CD4-positive, alpha-beta T cell treated with Interleukin-15 for 1 hour (primary cell): ENCODE measurements around the gene ANGPTL2.

Source experiments
- DNase-seq: peaks from one replicate; pipeline ENCODE4 v3.0.0-alpha.2; 2020

Gene ANGPTL2

GRCh38 chr9:127116957-127117356 lies 5.5 kb downstream of the ANGPTL2 start:
- DNase-seq, result no peak

GRCh38 chr9:127116088-127116726 lies 6.2 kb downstream of the ANGPTL2 start:
- DNase-seq, result no peak

GRCh38 chr9:127114606-127115005 lies 7.8 kb downstream of the ANGPTL2 start:
- no peak for DNase-seq

- no peak for DNase-seq
Measured at GRCh38 chr9:127113191-127113972, 9.1 kb downstream of the ANGPTL2 start.

GRCh38 chr9:127112735-127113161 lies 9.7 kb downstream of the ANGPTL2 start:
- DNase-seq, result no peak

DNA sequence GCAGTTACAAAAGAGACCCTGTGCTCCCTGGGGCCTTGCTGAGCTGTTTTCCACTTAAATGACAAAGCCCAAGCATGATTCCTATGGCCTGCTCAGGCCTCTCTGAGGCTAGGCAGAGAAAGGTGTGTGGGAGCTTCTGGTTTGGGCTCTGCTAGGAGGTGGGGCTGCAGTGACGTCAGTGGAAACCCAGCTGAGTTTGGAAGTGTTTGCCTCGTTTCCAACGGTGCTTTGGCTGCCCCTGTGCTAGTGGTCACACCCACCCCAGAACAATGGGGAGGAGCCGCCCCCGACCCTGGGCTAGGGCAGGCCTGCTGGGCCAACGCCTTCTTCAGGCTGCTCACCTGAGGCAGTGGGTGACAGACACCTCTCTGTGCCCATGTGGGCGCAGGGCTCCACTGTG lies 10.4 kb downstream of the ANGPTL2 start:
- DNase-seq, result no peak

DNA sequence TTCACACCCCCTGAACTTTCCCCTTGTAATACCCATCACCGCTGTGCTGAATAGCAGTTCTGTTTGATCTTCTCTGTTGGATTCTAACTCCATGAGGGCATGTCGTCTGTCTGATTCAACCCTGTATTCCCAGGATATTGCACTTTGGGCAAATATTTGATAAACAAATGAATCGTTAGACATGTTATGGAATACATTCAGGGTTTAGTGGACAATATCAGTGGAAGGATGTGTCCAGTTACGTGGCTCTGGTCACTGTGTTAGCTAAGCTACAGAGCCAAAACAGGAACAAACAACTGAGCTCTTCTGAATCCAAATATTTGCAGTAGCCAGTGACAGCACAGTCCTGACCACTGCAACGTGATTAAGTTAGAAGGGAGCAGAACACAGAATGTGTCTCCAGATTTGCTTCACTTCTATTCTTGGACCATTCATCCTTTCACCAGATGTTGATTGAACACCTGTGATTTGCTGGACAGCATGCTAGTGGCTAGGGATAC lies 13.2 kb downstream of the ANGPTL2 start:
- DNase-seq, result no peak

DNA sequence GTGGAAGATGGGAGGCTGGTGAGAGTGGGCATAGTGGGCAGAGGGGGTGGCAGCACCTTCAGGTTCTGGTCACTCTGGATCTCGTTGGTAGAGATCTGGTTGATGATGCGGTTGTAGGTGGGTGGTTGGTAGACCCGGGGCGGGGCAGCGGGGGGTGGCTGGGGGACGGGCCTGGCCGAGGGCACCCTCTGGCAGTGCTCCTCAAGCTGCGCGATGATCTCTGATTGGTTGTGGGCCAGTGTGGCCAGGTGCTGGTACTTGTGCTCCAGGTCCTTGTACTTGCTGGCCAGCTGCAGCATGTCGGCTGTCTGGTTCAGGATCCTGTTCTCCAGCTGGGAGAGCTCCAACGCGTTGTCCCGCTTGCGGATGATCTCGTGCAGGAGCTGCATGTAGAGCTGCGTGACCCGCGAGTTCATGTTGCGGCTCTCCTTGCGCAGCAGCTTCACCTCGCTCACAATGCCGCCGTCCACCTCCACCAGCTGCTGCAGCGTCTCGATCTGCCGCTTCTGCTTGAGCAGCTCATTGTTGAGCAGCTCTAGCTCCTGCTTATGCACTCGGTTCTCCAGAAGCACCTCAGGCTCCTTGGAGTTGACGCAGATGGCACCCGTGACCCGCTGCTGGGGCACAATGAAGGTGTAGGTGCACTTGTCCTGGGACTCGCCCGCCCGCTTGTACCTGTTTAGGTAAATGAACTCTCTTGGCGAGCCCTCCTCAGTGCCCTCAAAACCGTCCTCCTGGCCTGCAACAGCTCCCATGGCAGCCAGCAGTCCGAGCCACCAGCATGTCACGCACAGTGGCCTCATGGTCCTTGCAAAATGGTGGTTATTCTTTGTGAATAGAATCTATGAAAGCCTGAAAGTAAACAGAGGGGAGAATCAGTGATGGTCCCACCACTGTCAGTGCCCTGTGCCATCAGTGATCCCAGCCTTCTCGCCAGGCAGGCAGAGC lies 14.2 kb downstream of the ANGPTL2 start:
- no peak for DNase-seq

DNA sequence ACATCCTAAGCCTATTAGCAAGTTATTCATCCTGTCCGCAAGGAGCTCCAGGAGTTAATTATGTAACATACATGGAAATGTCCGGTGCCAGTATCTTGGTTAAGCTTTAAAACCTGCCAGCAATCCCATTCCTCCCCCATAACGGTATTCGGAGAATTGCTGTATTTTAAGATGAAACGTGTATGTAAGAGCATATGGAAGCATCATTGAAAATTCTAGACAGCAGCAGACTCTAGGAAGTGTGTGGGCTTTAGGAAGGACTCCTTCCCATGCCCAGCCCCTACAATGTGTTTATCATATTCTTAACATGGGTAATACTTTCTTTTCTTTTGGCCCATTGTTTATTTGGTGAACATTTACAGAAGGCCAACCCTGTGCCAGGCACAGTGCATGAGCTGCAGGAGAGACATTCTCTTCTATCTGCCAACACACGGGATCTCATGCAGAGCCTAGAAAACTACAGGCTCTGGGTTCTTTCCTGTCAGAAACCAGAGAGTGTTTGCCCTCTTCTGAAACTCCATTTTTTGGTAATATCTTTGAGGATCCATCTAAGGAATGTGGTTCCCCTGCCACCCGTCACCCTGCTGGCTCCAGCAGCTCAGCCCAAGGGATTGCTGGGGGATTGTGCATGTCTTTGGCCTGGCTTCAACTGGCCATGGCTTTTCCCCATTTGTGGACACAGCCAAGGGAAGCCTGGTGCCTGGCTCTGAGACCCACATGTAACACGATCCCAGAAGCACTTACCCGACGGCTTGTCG lies 15.1 kb downstream of the ANGPTL2 start:
- no peak for DNase-seq

DNA sequence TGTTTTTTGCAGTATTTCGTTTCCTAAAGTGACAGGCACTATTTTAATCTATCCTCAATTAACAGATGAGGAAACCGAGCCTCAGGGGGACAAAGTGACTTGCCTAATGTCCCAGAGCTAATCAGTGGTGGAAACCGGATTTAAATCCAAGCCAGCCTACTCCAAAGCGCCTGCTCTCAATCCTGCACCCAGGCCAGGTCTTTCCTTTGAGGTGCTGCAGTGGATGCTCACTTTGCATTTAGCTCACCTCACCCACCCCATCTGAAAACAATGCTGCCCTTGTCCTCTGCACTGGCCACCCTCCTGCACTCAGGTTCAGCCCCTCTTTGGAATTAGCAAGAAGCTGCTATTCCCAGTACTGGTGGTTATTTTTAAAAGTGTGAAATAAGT lies 16.0 kb downstream of the ANGPTL2 start:
- no peak for DNase-seq

GRCh38 chr9:127105805-127106465 lies 16.5 kb downstream of the ANGPTL2 start:
- DNase-seq, result no peak

GRCh38 chr9:127104581-127105311 lies 17.7 kb downstream of the ANGPTL2 start:
- DNase-seq, result no peak

- DNase-seq, result no peak
Measured at GRCh38 chr9:127102788-127103187, 19.6 kb downstream of the ANGPTL2 start.

DNA sequence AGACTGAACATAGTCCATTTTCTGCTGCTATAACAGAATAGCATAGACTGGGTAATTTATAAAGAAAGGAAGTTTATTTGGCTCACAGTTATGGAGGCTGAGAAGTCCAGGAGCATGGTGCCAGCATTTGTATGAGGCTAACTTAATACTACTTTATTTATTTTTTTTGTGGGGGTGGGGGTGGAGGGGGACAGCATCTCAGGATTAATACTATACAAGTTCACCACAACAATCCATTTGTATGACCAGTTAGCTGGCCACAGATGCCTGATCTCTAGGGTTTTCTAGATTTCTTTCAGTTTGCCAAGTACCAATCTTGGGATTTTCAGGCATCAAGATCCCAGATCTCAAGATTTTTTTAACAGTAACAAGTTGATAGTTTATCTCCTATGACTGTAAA lies 20.3 kb downstream of the ANGPTL2 start:
- DNase-seq, result no peak

DNA sequence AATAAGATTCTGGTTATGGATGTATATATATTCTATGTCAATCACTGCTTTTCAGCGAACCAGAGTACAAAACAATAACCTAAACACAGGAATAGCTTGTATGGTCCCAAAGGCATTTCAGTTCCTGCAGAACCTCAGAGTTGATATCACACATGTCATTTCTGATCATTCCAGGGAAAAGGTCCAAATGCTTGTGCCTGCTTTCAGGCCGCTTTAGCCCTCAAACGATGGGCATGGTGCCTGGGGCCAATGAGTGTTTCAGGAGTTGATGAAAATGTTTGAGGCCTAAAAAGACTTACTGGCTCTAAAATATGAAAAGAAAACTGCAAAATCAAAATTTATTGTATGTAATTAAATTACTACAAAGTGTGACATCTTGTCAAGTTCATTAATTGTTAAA lies 22.8 kb downstream of the ANGPTL2 start:
- no peak for DNase-seq

DNA sequence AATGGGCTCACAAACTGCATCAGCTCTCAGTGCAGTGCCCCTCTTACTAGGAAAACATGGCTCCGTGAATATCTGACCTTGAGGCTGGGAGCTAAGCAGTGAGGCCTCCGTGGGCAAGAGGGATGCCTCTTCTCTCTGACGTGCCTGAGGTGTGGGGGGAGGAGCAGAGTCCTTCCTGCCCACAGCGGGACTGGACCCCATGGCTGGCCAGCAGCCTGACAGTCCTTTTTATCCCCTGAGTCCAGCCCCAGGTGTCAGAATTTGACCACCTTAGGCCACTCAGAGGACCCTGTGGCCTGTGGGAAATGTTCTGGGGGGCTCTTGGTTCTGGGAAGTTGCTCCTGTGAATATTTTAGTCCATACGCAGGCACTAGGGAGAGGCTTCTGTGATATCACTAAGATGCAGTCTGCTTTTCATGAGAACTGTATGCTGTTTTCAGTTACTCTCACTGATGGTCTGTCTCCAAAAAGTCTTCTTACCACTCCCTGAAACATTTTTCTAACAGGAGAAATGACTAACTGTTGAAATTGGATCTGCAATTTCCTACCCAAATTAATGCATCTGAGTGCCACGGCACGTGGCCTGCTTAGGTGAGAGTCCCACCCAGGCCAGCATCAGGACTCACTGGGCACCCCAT lies 23.4 kb downstream of the ANGPTL2 start:
- no peak for DNase-seq

DNA sequence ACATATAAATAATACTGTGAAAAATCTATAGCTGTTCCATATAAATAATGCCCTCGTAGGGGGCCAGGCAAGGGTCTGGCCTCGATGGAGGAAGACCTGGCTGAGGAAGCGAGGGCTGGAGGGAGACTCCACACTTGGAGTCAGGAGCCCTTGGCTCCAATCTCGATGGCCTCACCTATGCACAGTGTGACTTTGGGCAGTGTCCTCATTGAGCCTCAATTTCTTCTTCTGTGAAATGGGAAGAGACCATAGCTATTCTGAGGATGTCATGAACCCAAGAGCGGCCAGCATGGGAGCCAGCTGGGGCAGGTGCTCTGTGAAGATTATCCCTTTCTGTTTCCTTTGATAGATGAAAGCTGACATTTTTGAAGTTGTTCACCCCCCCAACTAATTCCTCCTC lies 24.8 kb downstream of the ANGPTL2 start:
- no peak for DNase-seq

GRCh38 chr9:127096208-127096607 lies 26.2 kb downstream of the ANGPTL2 start:
- DNase-seq, result no peak

GRCh38 chr9:127095411-127095810 lies 27.0 kb downstream of the ANGPTL2 start:
- no peak for DNase-seq

GRCh38 chr9:127093319-127094020 lies 29.0 kb downstream of the ANGPTL2 start:
- no peak for DNase-seq
